Chondrocyte (in vitro differentiated cells): ENCODE results near the gene SHROOM2. TPM values are rescaled to one million over a fixed set of nuclear protein-coding genes. Genes with fewer than 3 reads are reported as not detected.
"Not testable (repeated sequence)": the region's sequence is repeated elsewhere in the genome, so short reads cannot be mapped to it uniquely, and the experiment has no call there.

Experiments used
- DNase-seq: peaks from one replicate; pipeline ENCODE4 v3.0.0; 2021; ENCODE audit warnings: mixed read lengths, low spot score
- H3K27ac Mint-ChIP-seq: one replicate; pipeline ENCODE4 v1.8.0; 2021; ENCODE audit warnings: mild to moderate bottlenecking, moderate library complexity, mixed read lengths; ENCODE audit not compliant: unreplicated experiment
- H3K27me3 Mint-ChIP-seq: 2 replicates; pipeline ENCODE4 v1.8.0; 2021; ENCODE audit warnings: low read depth, mixed read lengths
- H3K36me3 Mint-ChIP-seq: 2 replicates; pipeline ENCODE4 v1.8.0; 2021; ENCODE audit warnings: low read depth, mixed read lengths
- H3K4me1 Mint-ChIP-seq: 2 replicates; pipeline ENCODE4 v1.8.0; 2021; ENCODE audit warnings: low read depth, mild to moderate bottlenecking, mixed read lengths
- H3K4me3 Mint-ChIP-seq: one replicate; pipeline ENCODE4 v1.8.0; 2021; ENCODE audit warnings: mild to moderate bottlenecking, moderate library complexity, mixed read lengths; ENCODE audit not compliant: unreplicated experiment
- H3K9me3 Mint-ChIP-seq: 2 replicates; pipeline ENCODE4 v1.8.0; 2021; ENCODE audit warnings: low read depth, mixed read lengths
- total RNA-seq: library from RNA; stranded (reverse); gene quantifications from 3 replicates; pipeline ENCODE4 v1.2.1, GENCODE V29; 2021
- TF ChIP-seq, protein P1 (sequence below): fragments of 200-600 bp; sonication (generic); IDR thresholded peaks from 2 replicates; pipeline ENCODE4 v1.5.0; 2021; ENCODE audit warnings: antibody characterized with exemption, mild to moderate bottlenecking, moderate library complexity

SHROOM2 gene
- total RNA-seq, 1 donor from 2014 or later: 4.4 TPM

DNA sequence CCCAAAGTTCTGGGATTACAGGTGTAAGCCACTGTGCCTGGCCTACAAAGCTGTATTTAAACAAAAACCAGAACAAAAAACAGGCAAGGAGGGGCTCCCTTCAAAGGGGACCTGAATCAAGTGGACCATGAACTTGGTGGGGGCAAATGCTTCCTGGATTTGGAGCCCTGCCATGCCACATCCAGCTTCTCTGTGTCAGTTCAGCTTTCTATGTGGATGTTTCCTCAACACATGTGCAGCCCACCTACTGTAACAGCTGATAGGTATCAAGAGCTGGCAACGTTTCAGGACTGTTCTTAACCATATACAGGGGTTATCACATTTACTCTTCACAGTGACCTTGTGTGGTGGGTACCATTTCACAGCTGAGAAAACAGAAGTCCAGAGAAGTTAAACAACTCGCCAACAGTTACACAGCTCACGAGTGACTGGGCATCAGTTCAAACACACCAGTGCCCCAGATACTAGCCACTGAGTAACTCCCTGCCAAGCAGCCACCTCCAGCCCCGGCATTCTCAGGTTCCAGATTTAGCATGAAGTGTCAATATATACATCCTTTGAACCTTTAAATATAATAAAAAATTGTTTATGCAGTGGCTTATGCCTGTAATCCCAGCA lies 28.1 kb upstream of the SHROOM2 start:
- DNase-seq: no peak
- Mint-ChIP-seq H3K27ac (no peak overlapping the region), H3K9me3 (peaks cover 17% of the 10 kb centered on the region), H3K4me3 (no peak overlapping the region), H3K27me3 (no peaks in the 10 kb centered on the region), H3K36me3 (no peaks in the 10 kb centered on the region), H3K4me1 (no peaks in the 10 kb centered on the region)
- TF ChIP-seq, protein P1, sequence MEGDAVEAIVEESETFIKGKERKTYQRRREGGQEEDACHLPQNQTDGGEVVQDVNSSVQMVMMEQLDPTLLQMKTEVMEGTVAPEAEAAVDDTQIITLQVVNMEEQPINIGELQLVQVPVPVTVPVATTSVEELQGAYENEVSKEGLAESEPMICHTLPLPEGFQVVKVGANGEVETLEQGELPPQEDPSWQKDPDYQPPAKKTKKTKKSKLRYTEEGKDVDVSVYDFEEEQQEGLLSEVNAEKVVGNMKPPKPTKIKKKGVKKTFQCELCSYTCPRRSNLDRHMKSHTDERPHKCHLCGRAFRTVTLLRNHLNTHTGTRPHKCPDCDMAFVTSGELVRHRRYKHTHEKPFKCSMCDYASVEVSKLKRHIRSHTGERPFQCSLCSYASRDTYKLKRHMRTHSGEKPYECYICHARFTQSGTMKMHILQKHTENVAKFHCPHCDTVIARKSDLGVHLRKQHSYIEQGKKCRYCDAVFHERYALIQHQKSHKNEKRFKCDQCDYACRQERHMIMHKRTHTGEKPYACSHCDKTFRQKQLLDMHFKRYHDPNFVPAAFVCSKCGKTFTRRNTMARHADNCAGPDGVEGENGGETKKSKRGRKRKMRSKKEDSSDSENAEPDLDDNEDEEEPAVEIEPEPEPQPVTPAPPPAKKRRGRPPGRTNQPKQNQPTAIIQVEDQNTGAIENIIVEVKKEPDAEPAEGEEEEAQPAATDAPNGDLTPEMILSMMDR: no peak

DNA sequence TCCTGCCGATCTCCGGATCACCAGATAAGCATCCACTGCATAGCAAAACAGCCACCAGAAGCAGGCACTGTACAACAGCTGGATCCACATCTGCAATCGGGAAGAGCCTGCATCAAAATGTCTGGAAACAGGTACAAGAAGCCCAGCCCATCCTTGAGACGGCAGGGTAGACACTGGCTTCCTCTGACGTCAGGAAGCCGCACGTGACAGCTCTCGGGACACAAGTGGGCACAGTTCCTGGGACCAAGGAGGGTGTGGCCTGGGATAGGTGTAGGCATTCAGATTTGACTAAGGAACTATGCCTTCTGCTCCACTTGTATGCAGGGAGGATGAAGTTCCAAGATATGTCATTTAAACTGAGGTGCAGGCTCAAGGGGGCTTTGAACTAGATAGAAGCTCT lies 26.9 kb upstream of the SHROOM2 start:
- DNase-seq: no peak
- Mint-ChIP-seq H3K4me3 (no peak overlapping the region), H3K36me3 (no peaks in the 10 kb centered on the region), H3K27ac (no peak overlapping the region), H3K9me3 (peaks cover 21% of the 10 kb centered on the region), H3K4me1 (no peaks in the 10 kb centered on the region), H3K27me3 (no peaks in the 10 kb centered on the region)
- TF ChIP-seq, protein P1: no peak

DNA sequence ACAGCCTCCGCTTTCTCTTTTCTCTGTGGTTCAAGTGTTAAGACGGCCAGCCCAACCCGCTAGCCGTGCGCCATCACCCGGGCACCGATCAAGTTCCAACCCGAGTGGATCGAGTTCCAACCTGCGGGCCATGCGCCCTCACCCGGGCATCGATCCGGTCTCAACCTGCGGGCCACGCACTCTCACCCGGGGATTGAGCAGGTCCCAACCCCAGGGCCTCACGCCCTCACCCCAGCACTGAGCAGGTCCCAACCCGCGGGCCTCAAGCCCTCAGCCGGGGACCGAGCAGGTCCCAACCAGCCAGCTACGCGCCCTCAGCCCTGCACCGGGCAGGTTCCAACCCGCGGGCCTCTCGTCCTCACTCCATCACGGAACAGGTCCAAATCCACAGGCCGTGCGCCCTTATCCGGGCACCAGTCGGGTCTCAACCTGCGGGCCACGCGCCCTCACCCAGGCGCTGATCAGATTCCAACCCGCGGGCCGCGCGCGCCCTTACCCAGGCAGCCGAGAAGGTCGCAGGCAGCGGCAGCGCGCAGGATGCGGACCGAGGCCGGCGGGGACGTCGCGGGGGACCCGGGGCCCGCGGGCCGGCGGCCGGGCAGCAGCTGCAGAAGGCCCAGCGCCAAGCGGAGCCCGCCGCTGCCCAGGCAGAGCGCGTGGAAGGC lies 21.0 kb upstream of the SHROOM2 start:
- Mint-ChIP-seq H3K36me3 (no peaks in the 10 kb centered on the region), H3K27ac (no peak overlapping the region), H3K4me3 (no peak overlapping the region), H3K9me3 (peaks cover 6% of the 10 kb centered on the region), H3K27me3 (no peaks in the 10 kb centered on the region), H3K4me1 (peaks cover 3% of the 10 kb centered on the region)
- DNase-seq: no peak
- TF ChIP-seq, protein P1: no peak

DNA sequence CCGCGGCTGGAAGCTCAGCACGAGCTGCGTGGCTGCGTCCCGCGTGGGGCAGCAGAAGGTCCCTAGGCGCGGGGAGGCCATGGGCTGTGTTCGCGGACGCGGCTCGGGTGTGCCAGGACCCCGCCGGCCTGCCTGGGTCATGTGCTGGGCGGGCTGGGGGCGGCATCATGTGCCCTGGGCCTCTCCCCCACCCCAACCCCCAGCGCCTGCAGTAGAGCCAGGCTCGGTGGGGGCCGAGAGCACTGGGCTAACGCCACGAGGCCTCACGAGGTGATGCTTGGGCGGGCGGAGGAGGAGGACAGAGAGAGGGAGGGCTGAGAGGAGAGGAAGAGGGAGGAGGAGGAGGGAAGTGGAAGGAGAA lies 20.5 kb upstream of the SHROOM2 start, which contains the start of gene GPR143:
Gene GPR143 (minus strand): TSS at position 111 of the 361 bp plus-strand sequence. CDS start 30 bp downstream, at position 81.
- TF ChIP-seq, protein P1: no peak

DNA sequence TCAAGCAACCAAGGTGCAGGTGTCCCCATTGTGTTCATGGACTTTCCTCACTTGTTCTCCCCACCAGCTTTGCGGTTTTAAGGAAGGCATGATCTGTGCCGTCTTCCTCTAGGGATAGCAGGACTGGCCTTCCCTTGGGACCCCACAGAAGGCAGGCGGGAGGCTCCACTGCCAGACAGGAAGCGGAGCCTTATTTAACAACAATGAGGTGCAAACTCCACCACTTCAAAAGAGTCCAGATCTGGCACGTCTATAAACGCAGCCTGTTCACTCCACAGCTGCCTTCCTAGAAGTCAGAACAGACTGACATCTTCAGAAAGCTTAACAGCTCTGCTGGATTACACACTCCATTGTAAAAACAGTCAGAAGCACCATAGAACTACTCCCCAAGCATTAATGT lies 18.9 kb upstream of the SHROOM2 start:
- Mint-ChIP-seq H3K4me1 (peaks cover 3% of the 10 kb centered on the region), H3K4me3 (no peak overlapping the region), H3K36me3 (no peaks in the 10 kb centered on the region), H3K27ac (no peak overlapping the region), H3K27me3 (no peaks in the 10 kb centered on the region), H3K9me3 (peaks cover 4% of the 10 kb centered on the region)
- DNase-seq: no peak
- TF ChIP-seq, protein P1: no peak

More for the DNA sequence above, 20.5 kb upstream of the SHROOM2 start, which contains the start of gene GPR143:
- no peak within 1 kb of the TSS for H3K4me3 Mint-ChIP-seq
- no peak for DNase-seq
- no peaks in the 10 kb centered on the region for H3K27me3 Mint-ChIP-seq
- peaks cover 4% of the 10 kb centered on the region for H3K9me3 Mint-ChIP-seq
- no peak within 1 kb of the TSS for H3K27ac Mint-ChIP-seq
- H3K36me3 Mint-ChIP-seq: no peaks in the 10 kb centered on the region
- peaks cover 3% of the 10 kb centered on the region for H3K4me1 Mint-ChIP-seq

DNA sequence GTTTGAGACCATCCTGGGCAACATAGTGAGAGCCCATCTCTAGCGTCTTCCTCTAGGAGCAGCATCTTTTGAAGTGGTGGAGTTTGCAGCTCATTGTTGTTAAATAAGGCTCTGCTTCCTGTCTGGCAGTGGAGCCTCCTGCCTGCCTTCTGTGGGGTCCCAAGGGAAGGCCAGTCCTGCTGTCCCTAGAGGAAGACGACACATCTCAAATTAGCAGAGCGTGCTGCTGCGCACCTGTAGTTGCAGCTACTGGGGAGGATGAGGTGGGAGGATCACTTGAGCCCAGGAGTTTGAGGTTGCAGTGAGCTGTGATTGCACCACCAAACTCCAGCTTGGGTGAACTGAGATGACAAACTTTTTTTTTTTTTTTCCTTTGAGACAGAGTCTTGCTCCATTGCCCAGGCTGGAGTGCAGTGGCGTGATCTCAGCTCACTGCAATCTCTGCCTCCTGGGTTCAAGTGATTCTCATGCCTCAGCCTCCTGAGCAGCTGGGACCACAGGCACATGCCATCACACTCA lies 17.8 kb upstream of the SHROOM2 start:
- H3K4me3 Mint-ChIP-seq, H3K9me3 Mint-ChIP-seq, H3K4me1 Mint-ChIP-seq, H3K27ac Mint-ChIP-seq, DNase-seq, H3K27me3 Mint-ChIP-seq, H3K36me3 Mint-ChIP-seq: not testable (repeated sequence)
